ENCODE data around the gene CFAP46. TPM values are rescaled to one million over a fixed set of nuclear protein-coding genes. Genes with fewer than 3 reads are reported as not detected.

Gene CFAP46
- total RNA-seq, 1 donor from 2014 or later: 1.3 TPM

- no peaks in the 10 kb centered on the region for H3K79me2 ChIP-seq (ENCODE audit: insufficient read depth, low read length)
- DNase-seq (ENCODE audit: low read depth): no peak
These were observed 166.2 kb downstream of the CFAP46 start for GRCh38 chr10:132776186-132776585.

DNA sequence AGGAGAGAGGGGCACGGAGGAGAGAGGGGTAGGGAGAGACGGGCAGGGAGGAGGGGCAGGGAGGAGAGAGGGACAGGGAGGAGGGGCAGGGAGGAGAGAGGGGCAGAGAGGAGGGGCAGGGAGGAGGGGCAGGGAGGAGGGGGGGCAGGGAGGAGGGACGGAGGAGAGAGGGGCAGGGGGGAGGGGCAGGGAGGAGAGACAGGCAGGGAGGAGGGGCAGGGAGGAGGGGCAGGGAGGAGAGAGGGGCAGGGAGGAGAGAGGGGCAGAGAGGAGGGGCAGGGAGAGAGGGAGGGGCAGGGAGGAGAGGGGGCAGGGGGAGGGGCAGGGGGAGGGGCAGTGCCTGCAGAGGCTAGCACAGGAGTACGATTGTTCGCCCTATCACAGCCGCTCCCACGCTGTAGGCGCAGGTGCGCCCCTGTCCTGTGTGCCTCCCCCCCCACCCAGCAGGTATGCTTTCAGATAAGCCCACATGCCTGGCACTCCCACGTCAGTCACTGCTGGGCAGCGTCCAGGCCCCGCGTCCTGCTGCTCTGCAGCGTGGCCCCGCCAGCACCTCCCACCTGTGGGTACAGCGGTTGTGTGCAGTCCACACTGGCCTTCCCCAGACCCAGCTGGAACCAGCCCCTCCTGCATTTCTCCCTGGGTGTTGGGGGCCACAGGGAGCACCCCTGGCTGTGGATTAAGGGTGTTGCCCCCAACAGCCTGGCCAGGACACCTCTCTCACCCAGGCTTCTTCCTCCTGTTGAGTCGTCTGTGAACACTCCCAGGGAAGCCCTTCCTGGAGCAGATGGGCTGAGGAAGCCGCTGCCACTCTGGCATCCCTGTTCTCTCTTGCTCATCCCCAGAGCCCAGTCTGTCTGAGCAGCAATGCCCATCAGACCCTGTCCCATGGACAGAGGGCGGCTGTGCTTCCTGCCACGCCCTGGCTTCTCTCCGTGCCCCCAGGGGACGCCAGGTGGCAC lies 167.2 kb downstream of the CFAP46 start:
- H3K4me1 Mint-ChIP-seq (ENCODE audit: low read depth, unreplicated experiment): no peaks in the 10 kb centered on the region
- H3K4me1 ChIP-seq (ENCODE audit: insufficient read depth, low read length): no peaks in the 10 kb centered on the region
- H3K36me3 Mint-ChIP-seq (ENCODE audit: low read depth, unreplicated experiment): peaks cover 7% of the 10 kb centered on the region
- H3K27ac ChIP-seq (ENCODE audit: low read depth, low read length): no peak overlapping the region
- no peak overlapping the region for H2AFZ ChIP-seq (ENCODE audit: low read depth, low read length)
- no peaks in the 10 kb centered on the region for H4K20me1 ChIP-seq (ENCODE audit: insufficient read depth, low read length)
- H3K27me3 ChIP-seq (ENCODE audit: insufficient read depth, low read length): no peaks in the 10 kb centered on the region
- TF ChIP-seq CTCF (IDR thresholded peaks at IDR 0.05; ENCODE audit: insufficient read depth, low read depth, low read length): no peak
- no peak for FAIRE-seq
- no peak overlapping the region for H3K27ac Mint-ChIP-seq (ENCODE audit: unreplicated experiment)
- no peaks in the 10 kb centered on the region for H3K36me3 ChIP-seq (ENCODE audit: insufficient read depth, low read length)
- no peaks in the 10 kb centered on the region for H3K9me3 ChIP-seq (ENCODE audit: insufficient read depth, low read depth, low read length)
- H3K4me3 ChIP-seq (ENCODE audit: insufficient read depth, low read depth, low read length): no peak overlapping the region
- no peaks in the 10 kb centered on the region for H3K9me3 Mint-ChIP-seq (ENCODE audit: unreplicated experiment)
- H3K27me3 Mint-ChIP-seq (ENCODE audit: low read depth, unreplicated experiment): no peaks in the 10 kb centered on the region
- DNase-seq (ENCODE audit: low read depth): no peak
- H3K4me3 Mint-ChIP-seq (ENCODE audit: unreplicated experiment): no peak overlapping the region
- no peak overlapping the region for H3K9ac ChIP-seq (ENCODE audit: low read length)
- H3K4me2 ChIP-seq (ENCODE audit: low read length): no peak overlapping the region
- H3K79me2 ChIP-seq (ENCODE audit: insufficient read depth, low read length): no peaks in the 10 kb centered on the region

More at GRCh38 chr10:132776186-132776585, 166.2 kb downstream of the CFAP46 start:
- H4K20me1 ChIP-seq (ENCODE audit: insufficient read depth, low read length): no peaks in the 10 kb centered on the region
- H3K36me3 Mint-ChIP-seq (ENCODE audit: low read depth, unreplicated experiment): peaks cover 4% of the 10 kb centered on the region
- no peak overlapping the region for H3K4me3 ChIP-seq (ENCODE audit: insufficient read depth, low read depth, low read length)
- H3K27me3 ChIP-seq (ENCODE audit: insufficient read depth, low read length): no peaks in the 10 kb centered on the region
- no peak overlapping the region for H3K4me2 ChIP-seq (ENCODE audit: low read length)
- no peak overlapping the region for H3K27ac Mint-ChIP-seq (ENCODE audit: unreplicated experiment)
- no peak overlapping the region for H3K4me3 Mint-ChIP-seq (ENCODE audit: unreplicated experiment)
- H3K4me1 ChIP-seq (ENCODE audit: insufficient read depth, low read length): no peaks in the 10 kb centered on the region
- no peaks in the 10 kb centered on the region for H3K4me1 Mint-ChIP-seq (ENCODE audit: low read depth, unreplicated experiment)
- peaks cover 1% of the 10 kb centered on the region for H3K27me3 Mint-ChIP-seq (ENCODE audit: low read depth, unreplicated experiment)
- TF ChIP-seq EZH2 (IDR thresholded peaks at IDR 0.05; ENCODE audit: insufficient read depth, low read length) (no peak), CTCF (IDR thresholded peaks at IDR 0.05; ENCODE audit: insufficient read depth, low read depth, low read length) (no peak)
- no peaks in the 10 kb centered on the region for H3K36me3 ChIP-seq (ENCODE audit: insufficient read depth, low read length)
- no peaks in the 10 kb centered on the region for H3K9me3 ChIP-seq (ENCODE audit: insufficient read depth, low read depth, low read length)
- no peaks in the 10 kb centered on the region for H3K9me3 Mint-ChIP-seq (ENCODE audit: unreplicated experiment)
- H3K9ac ChIP-seq (ENCODE audit: low read length): no peak overlapping the region
- no peak for FAIRE-seq
- no peak overlapping the region for H3K27ac ChIP-seq (ENCODE audit: low read depth, low read length)
- H2AFZ ChIP-seq (ENCODE audit: low read depth, low read length): no peak overlapping the region

All from astrocyte (in vitro differentiated cells and primary cell).